RWPE1 (cell line): ENCODE measurements around the gene FSTL4.

Source experiments
- CTCF ChIA-PET: fragments of 350-600 bp; sonication (Branson Sonifier 250); formaldehyde crosslinking; extraction: SDS; loops from one replicate; lab custom pipeline; 2021; lab: Yijun Ruan, JAX
- POLR2A ChIA-PET: fragments of 400-600 bp; formaldehyde crosslinking; extraction: SDS; loops from one replicate; lab custom pipeline; 2020; ENCODE audit warnings: antibody characterized with exemption; ENCODE audit not compliant: low non-redundant PET; lab: Yijun Ruan, JAX
- DNase-seq: peaks from one replicate; pipeline ENCODE4 v3.0.0; 2012; ENCODE audit warnings: low spot score
- H3K27ac ChIP-seq: fragments of 450-650 bp; 2 replicates; pipeline ENCODE4 v1.5.1; 2017
- TF ChIP-seq, protein P1 (sequence below): fragments of 450-650 bp; conservative IDR thresholded peaks from 2 replicates; pipeline ENCODE4 v1.5.1; 2017; ENCODE audit warnings: low read depth, mild to moderate bottlenecking

Gene FSTL4

DNA sequence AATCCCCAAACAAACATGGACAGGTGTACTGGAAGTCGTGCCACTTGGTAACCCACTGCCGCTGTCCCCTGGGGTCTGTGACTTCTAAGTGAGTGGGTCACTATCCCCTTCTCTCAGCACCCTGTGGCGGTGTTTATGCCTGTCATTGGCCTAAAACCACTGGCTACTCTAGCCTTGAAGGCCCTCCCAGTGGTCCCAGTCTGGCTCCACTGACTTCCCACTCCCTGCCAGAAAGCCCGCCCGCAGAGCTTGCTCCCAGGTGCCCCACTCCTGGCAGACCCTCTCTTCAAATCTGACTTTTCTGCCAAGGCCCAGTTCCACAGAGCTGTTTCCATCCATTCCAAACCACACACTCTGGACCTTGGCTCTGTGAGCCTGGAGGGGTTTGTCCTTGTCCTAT, 286.0 kb downstream of the FSTL4 start:
- POLR2A ChIA-PET, result no interaction called here
- no peak overlapping the region for H3K27ac ChIP-seq
- CTCF ChIA-PET, result interaction anchor here (1.0 kb wide), 1 partner anchor 13 kb away, joined by 3 read pairs; no protein-coding TSS in a partner anchor
- no peak for DNase-seq
- TF ChIP-seq, protein P1, sequence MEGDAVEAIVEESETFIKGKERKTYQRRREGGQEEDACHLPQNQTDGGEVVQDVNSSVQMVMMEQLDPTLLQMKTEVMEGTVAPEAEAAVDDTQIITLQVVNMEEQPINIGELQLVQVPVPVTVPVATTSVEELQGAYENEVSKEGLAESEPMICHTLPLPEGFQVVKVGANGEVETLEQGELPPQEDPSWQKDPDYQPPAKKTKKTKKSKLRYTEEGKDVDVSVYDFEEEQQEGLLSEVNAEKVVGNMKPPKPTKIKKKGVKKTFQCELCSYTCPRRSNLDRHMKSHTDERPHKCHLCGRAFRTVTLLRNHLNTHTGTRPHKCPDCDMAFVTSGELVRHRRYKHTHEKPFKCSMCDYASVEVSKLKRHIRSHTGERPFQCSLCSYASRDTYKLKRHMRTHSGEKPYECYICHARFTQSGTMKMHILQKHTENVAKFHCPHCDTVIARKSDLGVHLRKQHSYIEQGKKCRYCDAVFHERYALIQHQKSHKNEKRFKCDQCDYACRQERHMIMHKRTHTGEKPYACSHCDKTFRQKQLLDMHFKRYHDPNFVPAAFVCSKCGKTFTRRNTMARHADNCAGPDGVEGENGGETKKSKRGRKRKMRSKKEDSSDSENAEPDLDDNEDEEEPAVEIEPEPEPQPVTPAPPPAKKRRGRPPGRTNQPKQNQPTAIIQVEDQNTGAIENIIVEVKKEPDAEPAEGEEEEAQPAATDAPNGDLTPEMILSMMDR, result no peak

DNA sequence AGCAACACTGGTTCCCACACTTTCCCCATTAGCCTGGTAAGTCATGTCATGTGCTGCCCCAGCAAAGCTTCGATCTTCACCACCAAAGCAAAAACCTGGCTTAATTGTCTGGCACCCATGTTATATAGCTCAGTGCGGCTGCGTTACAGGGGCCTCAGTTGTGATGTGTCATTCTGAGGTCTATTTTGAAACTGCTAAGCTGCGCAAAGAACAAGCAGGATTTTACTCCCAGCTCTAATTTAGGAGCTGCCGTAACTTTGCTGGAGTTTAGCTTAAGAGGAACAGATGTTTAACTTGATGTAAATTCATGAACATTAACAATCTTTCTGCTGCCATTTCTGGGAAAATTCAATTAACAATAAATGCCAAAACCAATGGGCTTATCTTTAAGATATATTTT, 286.5 kb downstream of the FSTL4 start:
- no peak overlapping the region for H3K27ac ChIP-seq
- no peak for DNase-seq
- POLR2A ChIA-PET, result no interaction called here
- CTCF ChIA-PET, result interaction anchor here (0.6 to 1.2 kb wide), 4 partner anchors 12 to 583 kb away, joined by 3 to 4 read pairs (median 3); no protein-coding TSS in a partner anchor
- TF ChIP-seq, protein P1, result no peak

DNA sequence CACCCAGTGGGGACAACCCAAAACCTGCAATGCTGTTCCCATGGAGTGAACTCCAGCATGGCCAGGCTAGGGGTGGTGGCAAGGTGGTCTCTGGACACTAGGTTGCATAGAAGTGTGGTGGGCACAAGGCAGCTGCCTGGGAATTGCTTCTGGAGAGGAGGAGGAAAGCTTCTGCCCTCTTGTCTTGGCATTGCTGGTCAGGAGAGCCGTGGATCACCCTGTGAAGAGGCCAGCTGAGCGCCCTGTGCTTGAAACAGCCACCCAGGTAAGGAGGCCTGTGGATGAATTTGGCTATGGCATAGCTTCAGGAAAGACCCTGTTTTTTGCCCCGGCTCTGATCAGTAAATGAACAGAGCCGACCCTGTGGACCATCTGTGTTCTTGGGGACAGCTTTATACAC, 287.4 kb downstream of the FSTL4 start:
- CTCF ChIA-PET, result interaction anchor here (1.0 to 1.2 kb wide), 2 partner anchors 169 to 213 kb away, joined by 3 to 4 read pairs; no protein-coding TSS in a partner anchor
- POLR2A ChIA-PET, result no interaction called here
- H3K27ac ChIP-seq, result no peak overlapping the region
- DNase-seq, result no peak
- TF ChIP-seq, protein P1, result no peak

DNA sequence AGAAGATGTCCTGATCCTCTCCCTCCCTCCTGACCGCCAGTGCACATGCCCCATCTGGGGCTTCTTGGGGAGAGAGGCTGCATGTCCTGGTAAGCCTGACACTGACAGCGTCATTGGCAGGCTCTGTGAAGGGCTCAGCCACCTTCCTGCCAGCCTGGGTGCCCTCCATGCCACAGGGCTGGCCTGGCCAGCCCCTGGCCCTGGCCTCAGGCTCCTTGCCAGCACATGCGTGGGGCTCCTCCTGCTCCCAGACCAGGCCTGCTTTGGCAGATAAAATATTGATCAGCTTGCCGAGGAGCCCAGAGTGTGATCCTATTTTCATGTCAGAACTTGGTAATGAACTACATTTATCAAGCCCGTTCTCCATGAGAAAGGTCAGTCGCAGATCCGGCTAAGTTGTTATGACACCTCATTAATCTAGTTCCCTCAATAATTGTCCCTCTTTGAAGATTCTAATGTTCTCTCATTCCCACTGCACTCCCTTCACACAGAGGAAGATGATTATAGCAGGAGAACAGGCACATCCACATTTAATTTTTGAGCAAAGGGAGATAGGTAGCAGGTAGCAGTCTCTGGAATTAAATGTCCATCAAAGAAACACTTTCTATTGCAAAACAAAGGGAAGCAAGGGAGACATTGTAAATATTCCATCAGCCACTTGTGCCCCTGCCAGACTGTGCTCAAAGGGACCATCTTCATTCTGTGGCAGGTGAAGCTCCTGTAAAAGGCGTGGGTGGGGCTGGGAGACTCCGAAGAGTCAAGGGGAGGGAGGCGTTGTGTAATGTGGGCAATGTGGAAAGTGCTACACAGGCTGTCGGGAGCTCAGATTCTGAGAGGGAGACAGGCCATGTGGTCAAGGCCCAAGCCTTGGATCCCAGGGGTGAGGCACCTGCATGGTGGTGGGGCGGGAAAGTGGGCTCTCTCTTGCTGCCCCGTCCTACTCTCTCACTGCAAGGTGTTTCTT, 288.6 kb downstream of the FSTL4 start:
- ChIA-PET CTCF (no interaction called here), POLR2A (no interaction called here)
- H3K27ac ChIP-seq, result no peak overlapping the region
- no peak for DNase-seq
- TF ChIP-seq, protein P1, result no peak

DNA sequence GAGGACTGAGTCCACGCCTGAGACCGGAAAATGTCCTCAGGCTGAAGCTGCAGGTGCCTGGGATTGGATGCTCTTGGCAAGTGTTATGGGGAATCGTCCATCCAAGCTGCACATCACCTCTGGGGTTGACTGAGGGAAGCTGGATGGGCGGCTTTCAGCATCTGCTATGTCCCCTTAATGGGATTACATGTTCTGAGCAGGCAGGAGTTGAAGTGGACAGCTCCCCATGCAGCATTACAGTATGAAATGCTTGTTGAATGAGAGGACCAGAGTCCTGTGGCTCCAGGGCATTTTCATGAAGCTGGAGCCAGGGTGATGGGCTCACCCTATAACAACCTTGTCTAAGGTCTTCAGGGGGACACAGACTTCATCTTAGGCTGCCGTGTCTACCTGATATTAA, 289.6 kb downstream of the FSTL4 start:
- H3K27ac ChIP-seq, result no peak overlapping the region
- TF ChIP-seq, protein P1, result no peak
- DNase-seq, result no peak
- ChIA-PET POLR2A (no interaction called here), CTCF (interaction anchor here (0.5 kb wide), 1 partner anchor 593 kb away, joined by 3 read pairs; no protein-coding TSS in a partner anchor)

DNA sequence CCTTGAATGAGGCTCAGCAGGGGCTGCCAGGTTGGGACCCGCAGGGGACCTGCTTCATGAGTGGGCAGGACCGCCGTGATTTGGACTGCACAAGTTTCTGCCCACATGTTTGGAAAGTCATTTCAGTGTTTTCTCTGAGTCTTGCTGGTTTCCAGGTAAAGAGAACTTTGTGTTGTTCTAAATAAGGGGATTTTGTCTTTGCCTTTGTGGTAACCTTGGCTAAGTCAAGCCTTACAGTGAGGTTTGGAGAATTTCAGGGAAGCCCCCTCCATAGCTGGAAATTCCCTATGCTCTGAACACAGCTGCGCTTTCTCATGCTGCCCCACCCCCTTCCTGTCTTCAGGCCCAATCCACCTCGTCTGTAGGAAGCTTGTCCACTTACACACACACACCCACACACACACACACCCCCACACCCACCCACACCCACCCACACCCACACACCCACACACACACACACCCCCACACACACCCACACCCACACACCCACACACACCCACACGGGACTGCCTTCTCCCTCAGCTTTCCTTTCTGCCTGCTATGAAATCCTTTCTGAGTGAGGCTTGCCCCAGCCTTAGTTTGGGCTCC, 290.4 kb downstream of the FSTL4 start:
- DNase-seq, result no peak
- ChIA-PET CTCF (interaction anchor here (1.1 kb wide), 1 partner anchor 22 kb away, joined by 3 read pairs; no protein-coding TSS in a partner anchor), POLR2A (no interaction called here)
- no peak overlapping the region for H3K27ac ChIP-seq
- TF ChIP-seq, protein P1, result no peak
